SJSA1 (cell line): ENCODE data around the gene ADD2. TPM values are rescaled to one million over a fixed set of nuclear protein-coding genes. Genes with fewer than 3 reads are reported as not detected.

Source experiments
- DNase-seq, 2 experiments: peaks; one replicate each; pipeline ENCODE4 v3.0.0-alpha.2; 2015 to 2020; ENCODE audit warnings: low spot score in 2 of 2, low read depth in 1 of 2
- H3K27ac ChIP-seq: fragments of 250-450 bp; sonication (Bioruptor Pico); 2 replicates; pipeline ENCODE4 v1.5.1; 2020; ENCODE audit warnings: mild to moderate bottlenecking, moderate library complexity
- H3K27me3 ChIP-seq: fragments of 250-450 bp; sonication (Bioruptor Pico); replicated peaks from 2 replicates; pipeline ENCODE4 v1.5.1; 2020; ENCODE audit warnings: mild to moderate bottlenecking, moderate library complexity
- H3K36me3 ChIP-seq: fragments of 250-450 bp; sonication (Bioruptor Pico); 2 replicates; pipeline ENCODE4 v1.5.1; 2020; ENCODE audit warnings: mild to moderate bottlenecking
- H3K4me1 ChIP-seq: fragments of 250-450 bp; sonication (Bioruptor Pico); replicated peaks from 2 replicates; pipeline ENCODE4 v1.6.1; 2021; ENCODE audit warnings: mild to moderate bottlenecking
- H3K4me3 ChIP-seq: fragments of 250-450 bp; sonication (Bioruptor Pico); 2 replicates; pipeline ENCODE4 v1.5.1; 2020; ENCODE audit warnings: mild to moderate bottlenecking
- H3K9me3 ChIP-seq: fragments of 250-450 bp; sonication (Bioruptor Pico); replicated peaks from 2 replicates; pipeline ENCODE4 v1.5.1; 2020; ENCODE audit warnings: mild to moderate bottlenecking
- total RNA-seq: library from RNA; depleted of rRNA; stranded (reverse); fragments of >200 nt; shearing (Covaris generic); gene quantifications from 2 replicates; pipeline ENCODE4 v1.2.3, GENCODE V29; 2014

ADD2 gene
- total RNA-seq, 1 experiment from 2014 or later: not detected

GRCh38 chr2:70796262-70796661 is 28.3 kb upstream of the ADD2 start:
- Histone ChIP-seq H3K36me3 (no peaks in the 10 kb centered on the region), H3K27ac (no peak overlapping the region), H3K4me1 (no peaks in the 10 kb centered on the region), H3K27me3 (peaks cover 16% of the 10 kb centered on the region), H3K4me3 (no peak overlapping the region), H3K9me3 (no peaks in the 10 kb centered on the region)
- no peak for DNase-seq

- Histone ChIP-seq H3K27me3 (peaks cover 23% of the 10 kb centered on the region), H3K4me1 (no peaks in the 10 kb centered on the region), H3K4me3 (no peak overlapping the region), H3K9me3 (no peaks in the 10 kb centered on the region), H3K27ac (no peak overlapping the region), H3K36me3 (no peaks in the 10 kb centered on the region)
- DNase-seq: no peak
Observed at GRCh38 chr2:70795164-70795995, 27.4 kb upstream of the ADD2 start.

GRCh38 chr2:70793450-70793849 is 25.4 kb upstream of the ADD2 start:
- Histone ChIP-seq H3K4me1 (no peaks in the 10 kb centered on the region), H3K9me3 (no peaks in the 10 kb centered on the region), H3K36me3 (no peaks in the 10 kb centered on the region), H3K27me3 (peaks cover 33% of the 10 kb centered on the region), H3K4me3 (no peak overlapping the region), H3K27ac (no peak overlapping the region)
- DNase-seq: no peak

GRCh38 chr2:70790136-70790828 is 22.3 kb upstream of the ADD2 start, which contains the start of gene FIGLA:
FIGLA (minus strand) TSS chr2:70790643; CDS start chr2:70790638, 5 bp downstream.
- Histone ChIP-seq H3K4me1 (no peaks in the 10 kb centered on the region), H3K36me3 (no peaks in the 10 kb centered on the region), H3K4me3 (no peak within 1 kb of the TSS), H3K27ac (no peak within 1 kb of the TSS), H3K9me3 (no peaks in the 10 kb centered on the region), H3K27me3 (peaks cover 45% of the 10 kb centered on the region)
- no peak for DNase-seq

GRCh38 chr2:70789304-70790135 is 21.5 kb upstream of the ADD2 start:
- Histone ChIP-seq H3K27ac (no peak overlapping the region), H3K9me3 (no peaks in the 10 kb centered on the region), H3K27me3 (peaks cover 43% of the 10 kb centered on the region), H3K36me3 (no peaks in the 10 kb centered on the region), H3K4me1 (no peaks in the 10 kb centered on the region), H3K4me3 (no peak overlapping the region)
- DNase-seq: peak in 1 of 2 experiments; percentile 7

GRCh38 chr2:70785137-70785911 is 17.3 kb upstream of the ADD2 start:
- Histone ChIP-seq H3K4me1 (no peaks in the 10 kb centered on the region), H3K4me3 (no peak overlapping the region), H3K27me3 (peaks cover 25% of the 10 kb centered on the region), H3K36me3 (no peaks in the 10 kb centered on the region), H3K27ac (no peak overlapping the region), H3K9me3 (no peaks in the 10 kb centered on the region)
- DNase-seq: no peak

- no peak for DNase-seq
- no peaks in the 10 kb centered on the region for H3K36me3 ChIP-seq
- H3K27ac ChIP-seq: no peak overlapping the region
- H3K4me3 ChIP-seq: no peak overlapping the region
- no peaks in the 10 kb centered on the region for H3K4me1 ChIP-seq
- H3K9me3 ChIP-seq: no peaks in the 10 kb centered on the region
- peaks cover 20% of the 10 kb centered on the region for H3K27me3 ChIP-seq
Observed at GRCh38 chr2:70784320-70784719, 16.3 kb upstream of the ADD2 start.

GRCh38 chr2:70779911-70780545 is 12.0 kb upstream of the ADD2 start:
- Histone ChIP-seq H3K27ac (no peak overlapping the region), H3K27me3 (peaks cover 14% of the 10 kb centered on the region), H3K4me1 (no peaks in the 10 kb centered on the region), H3K36me3 (no peaks in the 10 kb centered on the region), H3K4me3 (no peak overlapping the region), H3K9me3 (no peaks in the 10 kb centered on the region)
- no peak for DNase-seq

- Histone ChIP-seq H3K4me3 (no peak overlapping the region), H3K36me3 (no peaks in the 10 kb centered on the region), H3K27me3 (peaks cover 14% of the 10 kb centered on the region), H3K27ac (no peak overlapping the region), H3K4me1 (no peaks in the 10 kb centered on the region), H3K9me3 (no peaks in the 10 kb centered on the region)
- DNase-seq: no peak
Observed at GRCh38 chr2:70779491-70779890, 11.5 kb upstream of the ADD2 start.

GRCh38 chr2:70778676-70779075 is 10.7 kb upstream of the ADD2 start:
- Histone ChIP-seq H3K4me3 (no peak overlapping the region), H3K27ac (no peak overlapping the region), H3K27me3 (peaks cover 14% of the 10 kb centered on the region), H3K4me1 (no peaks in the 10 kb centered on the region), H3K9me3 (no peaks in the 10 kb centered on the region), H3K36me3 (no peaks in the 10 kb centered on the region)
- no peak for DNase-seq

GRCh38 chr2:70777450-70777849 is 9.4 kb upstream of the ADD2 start:
- Histone ChIP-seq H3K9me3 (no peaks in the 10 kb centered on the region), H3K27me3 (peaks cover 14% of the 10 kb centered on the region), H3K4me1 (no peaks in the 10 kb centered on the region), H3K4me3 (no peak overlapping the region), H3K27ac (no peak overlapping the region), H3K36me3 (no peaks in the 10 kb centered on the region)
- DNase-seq: no peak

GRCh38 chr2:70776266-70776665 is 8.3 kb upstream of the ADD2 start:
- peaks cover 16% of the 10 kb centered on the region for H3K27me3 ChIP-seq

GRCh38 chr2:70775141-70775540 is 7.1 kb upstream of the ADD2 start:
- H3K27ac ChIP-seq: no peak overlapping the region
- DNase-seq: no peak
- no peaks in the 10 kb centered on the region for H3K9me3 ChIP-seq
- H3K36me3 ChIP-seq: no peaks in the 10 kb centered on the region
- H3K4me1 ChIP-seq: no peaks in the 10 kb centered on the region
- H3K4me3 ChIP-seq: no peak overlapping the region
- H3K27me3 ChIP-seq: peaks cover 16% of the 10 kb centered on the region

More at GRCh38 chr2:70776266-70776665, 8.3 kb upstream of the ADD2 start:
- H3K36me3 ChIP-seq: no peaks in the 10 kb centered on the region
- H3K9me3 ChIP-seq: no peaks in the 10 kb centered on the region
- H3K27ac ChIP-seq: no peak overlapping the region
- no peak for DNase-seq
- H3K4me1 ChIP-seq: no peaks in the 10 kb centered on the region
- no peak overlapping the region for H3K4me3 ChIP-seq
